IPS DF 6.9 (cell line): ENCODE results near the gene NUP93.

Experiments
- DNase-seq: peaks from one replicate; pipeline ENCODE4 v3.0.0-alpha.2; 2013; ENCODE audit warnings: low read depth, low spot score
- H3K27ac ChIP-seq: one replicate; pipeline ENCODE4 v1.5.1; 2013; ENCODE audit warnings: low read length, control low read depth
- H3K27me3 ChIP-seq: 2 replicates; pipeline ENCODE4 v1.6.1; 2013; ENCODE audit warnings: mild to moderate bottlenecking, low read length; ENCODE audit not compliant: control insufficient read depth, insufficient read depth
- H3K36me3 ChIP-seq: 2 replicates; pipeline ENCODE4 v1.6.1; 2013; ENCODE audit warnings: low read length; ENCODE audit not compliant: control insufficient read depth, insufficient read depth
- H3K4me1 ChIP-seq: 2 replicates; pipeline ENCODE4 v1.6.1; 2013; ENCODE audit warnings: low read length; ENCODE audit not compliant: control insufficient read depth, insufficient read depth
- H3K4me3 ChIP-seq: 2 replicates; pipeline ENCODE4 v1.5.1; 2013; ENCODE audit warnings: mild to moderate bottlenecking, low read length
- H3K9me3 ChIP-seq: 2 replicates; pipeline ENCODE4 v1.6.1; 2013; ENCODE audit warnings: low read length, inconsistent platforms; ENCODE audit not compliant: control insufficient read depth, insufficient read depth
- WGBS: extraction: QIAGEN DNeasy Blood & Tissue Kit; methylation state at CpG from one replicate; pipeline ENCODE4 v1.1.7; 2013; ENCODE audit warnings: mixed read lengths, missing lambda C conversion rate; ENCODE audit not compliant: insufficient read length, insufficient coverage; 5-methylcytosine and 5-hydroxymethylcytosine counted together

Gene NUP93

GRCh38 chr16:56847173-56847910 is 117.4 kb downstream of the NUP93 start:
- WGBS = no CpG with 5 or more reads among the region's 9 CpGs
- Histone ChIP-seq H3K27ac (no peak overlapping the region), H3K4me1 (peaks cover 2% of the 10 kb centered on the region), H3K36me3 (peaks cover 8% of the 10 kb centered on the region; the same call in 1 of the 2 replicates), H3K27me3 (no peaks in the 10 kb centered on the region), H3K9me3 (no peaks in the 10 kb centered on the region), H3K4me3 (no peak overlapping the region)
- no peak for DNase-seq

- Histone ChIP-seq H3K27me3 (no peaks in the 10 kb centered on the region), H3K4me3 (no peak overlapping the region), H3K4me1 (peaks cover 2% of the 10 kb centered on the region), H3K27ac (no peak overlapping the region), H3K9me3 (no peaks in the 10 kb centered on the region), H3K36me3 (peaks cover 4% of the 10 kb centered on the region; the same call in 1 of the 2 replicates)
- DNase-seq = no peak
- no CpG with 5 or more reads among the region's 11 CpGs for WGBS
Measured at GRCh38 chr16:56848029-56848936, 118.4 kb downstream of the NUP93 start.

GRCh38 chr16:56848955-56849689 is 119.2 kb downstream of the NUP93 start:
- H3K4me1 ChIP-seq = peaks cover 2% of the 10 kb centered on the region
- no peaks in the 10 kb centered on the region for H3K9me3 ChIP-seq
- no CpG with 5 or more reads among the region's 7 CpGs for WGBS
- no peaks in the 10 kb centered on the region for H3K27me3 ChIP-seq
- H3K4me3 ChIP-seq = no peak overlapping the region
- no peak overlapping the region for H3K27ac ChIP-seq
- DNase-seq = no peak
- 0 out of 2 replicates have a peak, but pooled peaks cover 4% of the 10 kb centered on the region for H3K36me3 ChIP-seq

- no peaks in the 10 kb centered on the region for H3K9me3 ChIP-seq
- H3K27ac ChIP-seq = no peak overlapping the region
- peaks cover 2% of the 10 kb centered on the region for H3K4me1 ChIP-seq
- no peak for DNase-seq
- WGBS = no CpG with 5 or more reads among the region's 11 CpGs
- no peaks in the 10 kb centered on the region for H3K27me3 ChIP-seq
- H3K36me3 ChIP-seq = no peaks in the 10 kb centered on the region
- no peak overlapping the region for H3K4me3 ChIP-seq
Measured at GRCh38 chr16:56849690-56850680, 120.1 kb downstream of the NUP93 start.

GRCh38 chr16:56851671-56852400 is 121.9 kb downstream of the NUP93 start:
- DNase-seq = no peak
- Histone ChIP-seq H3K27me3 (no peaks in the 10 kb centered on the region), H3K36me3 (no peaks in the 10 kb centered on the region), H3K4me3 (no peak overlapping the region), H3K4me1 (peaks cover 2% of the 10 kb centered on the region), H3K9me3 (no peaks in the 10 kb centered on the region), H3K27ac (no peak overlapping the region)
- no CpG with 5 or more reads among the region's 8 CpGs for WGBS

- DNase-seq = no peak
- WGBS = no CpG with 5 or more reads among the region's 3 CpGs
- H3K36me3 ChIP-seq = no peaks in the 10 kb centered on the region
- H3K4me1 ChIP-seq = peaks cover 2% of the 10 kb centered on the region
- H3K27me3 ChIP-seq = no peaks in the 10 kb centered on the region
- no peak overlapping the region for H3K27ac ChIP-seq
- H3K9me3 ChIP-seq = no peaks in the 10 kb centered on the region
- no peak overlapping the region for H3K4me3 ChIP-seq
Measured at GRCh38 chr16:56852401-56852730, 122.4 kb downstream of the NUP93 start.

- no peak overlapping the region for H3K4me3 ChIP-seq
- no peaks in the 10 kb centered on the region for H3K27me3 ChIP-seq
- peaks cover 2% of the 10 kb centered on the region for H3K4me1 ChIP-seq
- no CpG with 5 or more reads among the region's 11 CpGs for WGBS
- H3K36me3 ChIP-seq = no peaks in the 10 kb centered on the region
- H3K9me3 ChIP-seq = no peaks in the 10 kb centered on the region
- DNase-seq = no peak
- H3K27ac ChIP-seq = no peak overlapping the region
Measured at GRCh38 chr16:56852968-56853367, 123.0 kb downstream of the NUP93 start.

GRCh38 chr16:56855201-56855600 is 125.3 kb downstream of the NUP93 start:
- no peak overlapping the region for H3K27ac ChIP-seq
- no CpG with 5 or more reads among the region's 6 CpGs for WGBS
- H3K27me3 ChIP-seq = no peaks in the 10 kb centered on the region
- no peaks in the 10 kb centered on the region for H3K9me3 ChIP-seq
- H3K4me3 ChIP-seq = no peak overlapping the region
- no peak for DNase-seq
- no peaks in the 10 kb centered on the region for H3K36me3 ChIP-seq
- H3K4me1 ChIP-seq = peaks cover 2% of the 10 kb centered on the region

- no peaks in the 10 kb centered on the region for H3K36me3 ChIP-seq
- WGBS = no CpG with 5 or more reads among the region's 4 CpGs
Measured at GRCh38 chr16:56855946-56856345, 126.0 kb downstream of the NUP93 start.

More at GRCh38 chr16:56855946-56856345, 126.0 kb downstream of the NUP93 start:
- H3K27me3 ChIP-seq = no peaks in the 10 kb centered on the region
- H3K9me3 ChIP-seq = no peaks in the 10 kb centered on the region
- DNase-seq = no peak
- no peak overlapping the region for H3K27ac ChIP-seq
- H3K4me1 ChIP-seq = peaks cover 2% of the 10 kb centered on the region
- H3K4me3 ChIP-seq = no peak overlapping the region
